ENCODE measurements around the gene PDCD1. TPM values are rescaled to one million over a fixed set of nuclear protein-coding genes. Genes with fewer than 3 reads are reported as not detected.

The PDCD1 gene
- total RNA-seq, 1 experiment from 2014 or later: not detected

DNA sequence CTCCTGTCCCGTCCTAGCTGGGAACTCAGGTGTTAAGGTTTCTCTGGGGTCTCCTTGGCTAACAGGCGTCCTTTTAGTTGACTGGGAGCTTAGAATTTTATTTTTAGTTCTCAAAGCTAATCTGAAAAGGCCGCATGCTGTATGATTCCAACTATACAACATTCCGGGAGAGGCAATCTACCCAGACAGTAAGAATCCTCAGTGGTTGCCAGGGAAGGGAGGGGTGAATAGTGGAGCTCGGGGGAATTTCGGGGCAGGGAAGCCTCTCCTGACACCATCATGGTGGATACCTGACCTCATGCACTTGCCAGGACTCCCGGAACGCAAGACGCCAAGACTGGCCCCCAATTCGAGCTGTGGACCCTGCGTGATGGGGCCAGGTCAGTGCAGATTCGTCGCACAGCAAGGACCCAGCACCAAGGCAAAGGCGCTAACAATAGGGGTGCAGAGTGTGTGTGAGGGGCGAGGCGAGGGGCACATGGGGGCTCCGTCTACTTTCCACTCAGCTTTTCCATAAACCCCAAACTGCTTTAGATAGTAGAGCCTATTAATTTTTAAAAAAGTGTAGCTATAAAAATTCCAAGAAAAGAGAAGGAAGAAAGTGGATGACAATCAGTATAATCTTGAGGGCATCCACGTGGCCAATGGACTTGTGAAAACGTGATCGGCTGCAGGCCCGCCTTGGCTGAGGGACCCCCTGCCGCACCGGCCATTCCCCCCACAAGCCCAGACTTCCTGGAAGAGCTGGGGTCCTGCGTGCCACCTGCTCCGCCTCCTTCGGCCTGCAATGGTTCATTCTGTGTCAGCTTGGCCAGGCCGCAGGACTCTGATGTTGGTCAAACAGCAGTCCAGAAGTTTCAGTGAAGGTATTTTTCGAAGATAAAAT is 17.3 kb downstream of the PDCD1 start:
- no peak overlapping the region for H3K4me3 ChIP-seq (ENCODE audit: low read length)
- no peaks in the 10 kb centered on the region; the same call in 1 of the 2 replicates for H3K27me3 ChIP-seq (ENCODE audit: low read length)
- intact Hi-C loops (cut with micrococcal nuclease): no loop called here
- H3K36me3 ChIP-seq (ENCODE audit: low read depth, low read length): no peaks in the 10 kb centered on the region
- ChIA-PET POLR2A (ENCODE audit: unreplicated experiment) (no interaction called here), CTCF (no interaction called here)
- no TSS peak for BruUV-seq (replicated peaks)
- no peak overlapping the region for H3K4me2 ChIP-seq (ENCODE audit: low read length)
- H3K9me2 ChIP-seq (replicated peaks; ENCODE audit: low read length): no peaks in the 10 kb centered on the region
- no peaks in the 10 kb centered on the region for H3K4me1 ChIP-seq (ENCODE audit: insufficient read depth, low read length)
- no peak overlapping the region for H3K27ac ChIP-seq (ENCODE audit: low read length)
- no peak overlapping the region for H3K9ac ChIP-seq (ENCODE audit: low read length)
- no peak for ATAC-seq
- no peaks in the 10 kb centered on the region for H4K20me1 ChIP-seq (ENCODE audit: low read length)
- H2AFZ ChIP-seq (ENCODE audit: low read length): no peak overlapping the region
- DNase-seq: no peak
- no peaks in the 10 kb centered on the region for H3K79me2 ChIP-seq (ENCODE audit: low read length)
- H3K9me3 ChIP-seq (ENCODE audit: low read length): no peaks in the 10 kb centered on the region
- no peaks in the 10 kb centered on the region for H3F3A ChIP-seq (ENCODE audit: low read length, unreplicated experiment)
- TF ChIP-seq EZH2 (IDR thresholded peaks at IDR 0.05; ENCODE audit: low read length, unreplicated experiment) (no peak), EZH2phosphoT487 (IDR thresholded peaks at IDR 0.05; ENCODE audit: borderline replicate concordance, low read length) (no peak)
- TF ChIP-seq, protein P1, sequence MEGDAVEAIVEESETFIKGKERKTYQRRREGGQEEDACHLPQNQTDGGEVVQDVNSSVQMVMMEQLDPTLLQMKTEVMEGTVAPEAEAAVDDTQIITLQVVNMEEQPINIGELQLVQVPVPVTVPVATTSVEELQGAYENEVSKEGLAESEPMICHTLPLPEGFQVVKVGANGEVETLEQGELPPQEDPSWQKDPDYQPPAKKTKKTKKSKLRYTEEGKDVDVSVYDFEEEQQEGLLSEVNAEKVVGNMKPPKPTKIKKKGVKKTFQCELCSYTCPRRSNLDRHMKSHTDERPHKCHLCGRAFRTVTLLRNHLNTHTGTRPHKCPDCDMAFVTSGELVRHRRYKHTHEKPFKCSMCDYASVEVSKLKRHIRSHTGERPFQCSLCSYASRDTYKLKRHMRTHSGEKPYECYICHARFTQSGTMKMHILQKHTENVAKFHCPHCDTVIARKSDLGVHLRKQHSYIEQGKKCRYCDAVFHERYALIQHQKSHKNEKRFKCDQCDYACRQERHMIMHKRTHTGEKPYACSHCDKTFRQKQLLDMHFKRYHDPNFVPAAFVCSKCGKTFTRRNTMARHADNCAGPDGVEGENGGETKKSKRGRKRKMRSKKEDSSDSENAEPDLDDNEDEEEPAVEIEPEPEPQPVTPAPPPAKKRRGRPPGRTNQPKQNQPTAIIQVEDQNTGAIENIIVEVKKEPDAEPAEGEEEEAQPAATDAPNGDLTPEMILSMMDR (conservative IDR thresholded peaks at IDR 0.05; ENCODE audit: low read depth, low read length): no peak

DNA sequence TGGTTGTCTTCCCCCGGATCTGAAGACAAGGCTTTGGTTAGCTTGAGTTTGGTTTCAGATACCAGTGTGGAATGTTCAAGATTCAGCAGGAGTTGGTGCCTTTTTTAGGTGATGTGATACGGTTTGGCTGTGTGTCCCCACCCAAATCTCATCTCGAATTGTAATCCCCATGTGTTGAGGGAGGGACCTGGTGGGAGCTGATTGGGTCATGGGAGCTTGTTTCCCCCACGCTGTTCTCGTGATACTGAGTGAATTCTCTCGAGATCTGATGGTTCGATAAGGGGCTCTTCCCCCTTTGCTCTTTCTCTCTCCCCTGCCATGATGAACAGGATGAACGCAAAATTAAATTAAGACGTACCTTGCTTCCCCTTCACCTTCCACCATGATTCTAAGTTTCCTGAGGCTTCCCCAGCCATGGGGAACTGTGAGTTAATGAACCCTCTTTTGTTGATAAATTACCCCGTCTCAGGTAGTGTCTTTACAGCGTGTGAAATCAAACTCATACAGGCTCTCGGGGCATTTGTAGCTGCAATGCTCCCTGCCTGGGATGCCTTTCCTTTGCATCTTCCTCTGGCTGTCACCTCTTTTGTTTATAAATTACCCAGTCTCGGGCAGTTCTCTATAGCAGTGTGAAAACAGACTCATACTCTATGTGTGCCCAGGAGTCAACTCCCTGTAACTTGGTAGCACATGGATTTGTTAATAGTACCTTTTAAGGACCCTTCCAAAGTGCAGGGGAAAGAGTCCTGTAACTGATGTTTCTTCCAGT is 21.3 kb downstream of the PDCD1 start:
- H3K79me2 ChIP-seq (ENCODE audit: low read length): no peaks in the 10 kb centered on the region
- peaks cover 6% of the 10 kb centered on the region; the same call in 1 of the 2 replicates for H3K4me1 ChIP-seq (ENCODE audit: insufficient read depth, low read length)
- POLR2A ChIA-PET (ENCODE audit: unreplicated experiment): no interaction called here
- TF ChIP-seq, protein P1 (conservative IDR thresholded peaks at IDR 0.05; ENCODE audit: low read depth, low read length): no peak
- TF ChIP-seq EZH2 (IDR thresholded peaks at IDR 0.05; ENCODE audit: low read length, unreplicated experiment) (no peak), EZH2phosphoT487 (IDR thresholded peaks at IDR 0.05; ENCODE audit: borderline replicate concordance, low read length) (no peak)
- ATAC-seq: no peak
- CTCF ChIA-PET: no interaction called here
- no peak overlapping the region for H3K4me2 ChIP-seq (ENCODE audit: low read length)
- intact Hi-C loops (cut with micrococcal nuclease): no loop called here
- no peaks in the 10 kb centered on the region; the same call in 1 of the 2 replicates for H3K27me3 ChIP-seq (ENCODE audit: low read length)
- no peak overlapping the region for H3K27ac ChIP-seq (ENCODE audit: low read length)
- H3K36me3 ChIP-seq (ENCODE audit: low read depth, low read length): no peaks in the 10 kb centered on the region
- no TSS peak for BruUV-seq (replicated peaks)
- no peak overlapping the region for H3K4me3 ChIP-seq (ENCODE audit: low read length)
- H3K9me3 ChIP-seq (ENCODE audit: low read length): no peaks in the 10 kb centered on the region
- no peaks in the 10 kb centered on the region for H4K20me1 ChIP-seq (ENCODE audit: low read length)
- no peak for DNase-seq
- H2AFZ ChIP-seq (ENCODE audit: low read length): no peak overlapping the region
- H3F3A ChIP-seq (ENCODE audit: low read length, unreplicated experiment): no peaks in the 10 kb centered on the region
- no peak overlapping the region for H3K9ac ChIP-seq (ENCODE audit: low read length)
- no peaks in the 10 kb centered on the region for H3K9me2 ChIP-seq (replicated peaks; ENCODE audit: low read length)

Measured in PC-3 (cell line).